Measurements from ENCODE around the gene FAM53B.

The FAM53B gene

GRCh38 chr10:124663228-124663627, 81.0 kb downstream of the FAM53B start:
- DNase-seq (ENCODE audit: low spot score), result no peak

- DNase-seq (ENCODE audit: low spot score), result no peak
Measured at GRCh38 chr10:124661660-124662180, 82.5 kb downstream of the FAM53B start.

- DNase-seq (ENCODE audit: low spot score), result no peak
Measured at GRCh38 chr10:124660404-124661125, 83.6 kb downstream of the FAM53B start.

GRCh38 chr10:124659380-124659779, 84.8 kb downstream of the FAM53B start:
- DNase-seq (ENCODE audit: low spot score), result no peak

- no peak for DNase-seq (ENCODE audit: low spot score)
Measured at GRCh38 chr10:124658591-124659242, 85.5 kb downstream of the FAM53B start.

GRCh38 chr10:124657806-124658205, 86.4 kb downstream of the FAM53B start:
- DNase-seq (ENCODE audit: low spot score), result peak; percentile 53

- DNase-seq (ENCODE audit: low spot score), result no peak
Measured at GRCh38 chr10:124656541-124656940, 87.6 kb downstream of the FAM53B start.

GRCh38 chr10:124656113-124656490, 88.1 kb downstream of the FAM53B start:
- DNase-seq (ENCODE audit: low spot score), result no peak

GRCh38 chr10:124655191-124656112, 88.7 kb downstream of the FAM53B start:
- DNase-seq (ENCODE audit: low spot score), result peak; percentile 69

GRCh38 chr10:124654686-124655085, 89.5 kb downstream of the FAM53B start:
- DNase-seq (ENCODE audit: low spot score), result no peak

- peak; percentile 80 for DNase-seq (ENCODE audit: low spot score)
Measured at GRCh38 chr10:124653811-124654651, 90.1 kb downstream of the FAM53B start.

GRCh38 chr10:124653311-124653710, 90.9 kb downstream of the FAM53B start:
- DNase-seq (ENCODE audit: low spot score), result no peak

GRCh38 chr10:124652701-124653100, 91.5 kb downstream of the FAM53B start:
- DNase-seq (ENCODE audit: low spot score), result no peak

- no peak for DNase-seq (ENCODE audit: low spot score)
Measured at GRCh38 chr10:124652200-124652599, 92.0 kb downstream of the FAM53B start.

GRCh38 chr10:124651402-124651891, 92.7 kb downstream of the FAM53B start:
- no peak for DNase-seq (ENCODE audit: low spot score)

GRCh38 chr10:124650820-124651401, 93.3 kb downstream of the FAM53B start:
- DNase-seq (ENCODE audit: low spot score), result no peak

- DNase-seq (ENCODE audit: low spot score), result no peak
Measured at GRCh38 chr10:124650263-124650662, 93.9 kb downstream of the FAM53B start.

- peak; percentile 55 for DNase-seq (ENCODE audit: low spot score)
Measured at GRCh38 chr10:124649214-124649613, 95.0 kb downstream of the FAM53B start.

- DNase-seq (ENCODE audit: low spot score), result no peak
Measured at GRCh38 chr10:124648738-124649137, 95.4 kb downstream of the FAM53B start.

GRCh38 chr10:124648131-124648475, 96.1 kb downstream of the FAM53B start:
- no peak for DNase-seq (ENCODE audit: low spot score)
